ELR (cell line): ENCODE measurements around the gene SH2D5.
"Not testable (repeated sequence)": the region's sequence is repeated elsewhere in the genome, so short reads cannot be mapped to it uniquely, and the experiment has no call there.

Source experiments
- DNase-seq: peaks from one replicate; pipeline ENCODE4 v3.0.0-alpha.2; 2015; ENCODE audit warnings: low read depth

The SH2D5 gene

DNA sequence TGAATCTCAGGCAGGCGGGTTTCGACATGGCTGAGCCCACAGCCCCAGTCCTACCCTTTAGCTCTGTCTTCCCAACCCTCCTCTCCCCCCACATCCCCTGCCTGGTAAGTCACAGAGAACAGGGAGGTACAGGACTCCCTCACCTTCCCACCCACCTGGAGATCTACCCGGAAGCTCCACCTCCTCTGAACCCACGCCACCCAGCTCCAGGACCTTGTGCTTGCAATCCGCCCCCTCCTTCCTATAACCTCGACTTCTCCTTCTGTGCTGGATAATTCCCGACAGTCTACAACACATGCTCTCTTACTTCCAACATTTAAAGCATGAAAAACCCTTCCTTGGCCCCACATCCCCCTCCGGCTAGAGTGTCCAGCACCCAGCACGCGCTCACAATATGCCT is 37.0 kb downstream of the SH2D5 start:
- DNase-seq = no peak

DNA sequence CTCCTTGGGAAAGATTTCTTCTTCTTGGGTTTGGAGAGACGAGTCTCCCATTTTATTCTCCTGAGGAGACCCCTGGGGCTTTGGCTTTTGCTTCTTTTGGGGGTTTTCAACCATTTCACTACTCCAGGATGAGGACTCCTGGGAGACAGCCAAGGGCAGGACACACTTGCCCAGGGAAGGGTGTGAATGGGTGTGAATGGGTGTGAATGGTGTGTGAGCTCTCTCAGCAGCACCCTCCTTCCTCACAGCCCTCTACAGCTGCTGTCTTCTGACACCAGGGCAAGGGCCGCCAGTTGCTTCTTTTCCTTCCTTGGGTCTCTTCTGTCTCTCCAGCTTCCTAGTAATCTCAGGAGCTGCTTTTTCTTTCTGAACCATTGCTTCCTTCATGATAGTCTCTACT is 38.9 kb downstream of the SH2D5 start:
- no peak for DNase-seq

GRCh38 chr1:20691872-20692271 is 40.6 kb downstream of the SH2D5 start:
- no peak for DNase-seq

DNA sequence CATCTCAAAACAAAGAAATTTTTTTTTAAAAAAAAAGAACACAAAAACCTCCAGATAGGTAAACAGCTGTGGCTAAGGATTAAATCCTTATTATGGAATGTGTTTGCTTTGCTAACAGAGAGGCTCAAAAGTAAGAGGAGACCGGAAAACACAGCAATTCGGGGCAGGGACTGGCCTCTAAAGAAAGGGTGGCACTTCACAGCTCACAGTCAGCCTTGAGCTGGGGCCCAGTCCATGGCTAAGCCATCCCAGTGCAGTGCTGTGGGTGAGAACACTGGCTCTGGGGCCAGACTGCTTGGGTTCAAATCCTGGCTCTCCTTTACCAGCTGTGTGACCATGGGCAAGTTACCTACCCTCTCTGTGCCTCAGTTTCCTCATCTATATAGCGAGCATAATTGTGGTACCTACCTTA is 42.9 kb downstream of the SH2D5 start:
- DNase-seq = no peak

DNA sequence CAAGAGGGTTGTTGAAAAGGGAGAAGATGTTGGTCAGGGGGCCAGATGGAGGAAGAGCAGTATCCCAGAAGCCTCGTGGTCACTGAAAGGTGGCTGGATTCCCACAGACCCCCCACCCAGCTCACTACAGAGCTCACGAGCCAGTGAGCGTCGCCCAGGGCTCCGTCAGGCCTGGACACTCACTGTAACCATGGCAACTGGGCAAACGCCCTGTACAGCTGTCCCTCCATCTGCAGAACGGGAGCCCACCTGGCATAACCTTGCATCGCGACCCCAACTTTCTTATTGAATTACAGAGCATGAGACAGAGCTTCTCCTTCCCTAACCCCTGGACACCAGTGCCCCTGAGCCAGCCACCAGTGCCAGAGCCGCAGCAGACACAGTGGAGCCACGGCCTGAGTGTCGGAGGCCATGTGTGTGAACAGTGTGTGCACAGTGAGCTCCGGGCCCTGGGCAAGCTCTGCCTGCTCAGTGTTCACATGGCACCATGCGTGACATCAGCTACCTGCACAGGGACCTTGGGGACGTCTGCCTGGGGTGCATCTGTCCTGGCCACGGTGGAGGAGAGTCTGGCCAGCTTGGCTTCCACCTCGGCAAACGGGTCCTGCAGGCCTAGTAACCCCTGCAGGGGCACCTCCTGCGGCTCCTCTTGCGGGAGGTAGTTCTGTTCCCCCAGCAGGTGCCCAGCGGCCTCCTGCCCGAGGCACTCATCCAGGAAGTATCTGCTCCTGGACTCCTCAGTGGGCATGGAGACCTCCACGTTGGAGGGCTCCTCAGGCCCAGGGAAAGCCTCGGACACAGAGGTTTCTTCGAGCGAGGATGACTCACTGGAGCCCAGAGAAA is 45.4 kb downstream of the SH2D5 start:
- no peak for DNase-seq

- no peak for DNase-seq
Measured at GRCh38 chr1:20685741-20686140, 46.8 kb downstream of the SH2D5 start.

- no peak for DNase-seq
Measured at GRCh38 chr1:20685099-20685662, 47.3 kb downstream of the SH2D5 start.

- no peak for DNase-seq
Measured at GRCh38 chr1:20684651-20685050, 47.9 kb downstream of the SH2D5 start.

- DNase-seq = no peak
Measured at GRCh38 chr1:20684050-20684620, 48.4 kb downstream of the SH2D5 start.

GRCh38 chr1:20683614-20684013 is 48.9 kb downstream of the SH2D5 start:
- DNase-seq = no peak

- DNase-seq = no peak
Measured at GRCh38 chr1:20682571-20683236, 49.8 kb downstream of the SH2D5 start.

GRCh38 chr1:20681999-20682398 is 50.5 kb downstream of the SH2D5 start:
- DNase-seq = no peak

DNA sequence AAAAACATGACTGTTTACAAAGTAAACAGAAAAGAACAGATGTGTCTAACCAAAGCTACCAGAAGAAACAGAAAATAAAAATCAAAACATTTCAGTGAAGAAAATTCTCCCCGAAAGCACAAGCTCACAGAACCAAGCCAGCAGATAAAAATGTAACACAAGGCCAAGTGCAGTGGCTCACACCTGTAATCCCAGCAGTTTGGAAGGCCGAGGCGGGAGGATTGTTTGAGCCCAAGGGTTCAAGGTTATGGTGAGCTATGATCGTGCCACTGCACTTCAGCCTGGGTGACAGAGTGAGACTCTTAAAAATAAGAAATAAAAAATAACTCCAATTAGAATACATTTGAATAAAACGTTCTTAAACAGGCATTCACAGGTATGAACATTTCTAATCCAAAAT is 52.2 kb downstream of the SH2D5 start:
- DNase-seq = no peak

DNA sequence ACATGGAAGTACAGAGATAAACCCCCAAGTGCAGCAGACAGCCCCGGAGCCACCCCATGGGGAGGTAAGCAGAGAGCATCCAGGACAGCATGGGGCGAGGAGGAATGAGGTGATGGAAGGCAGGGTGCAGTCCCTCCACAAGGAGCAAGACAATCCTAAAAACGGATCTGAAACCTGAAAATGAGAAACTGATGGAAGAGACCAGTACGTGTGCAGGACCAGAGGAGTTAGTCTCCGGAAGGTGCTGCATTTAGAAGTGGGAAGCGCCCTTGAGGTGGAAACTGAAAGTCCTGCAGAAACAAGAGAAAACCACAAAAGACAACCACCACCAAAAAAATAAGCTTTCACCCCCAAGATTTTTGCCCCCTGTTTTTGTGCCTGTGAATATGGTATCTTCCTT is 53.9 kb downstream of the SH2D5 start:
- DNase-seq = no peak

GRCh38 chr1:20673626-20674025 is 58.9 kb downstream of the SH2D5 start:
- DNase-seq = not testable (repeated sequence)

DNA sequence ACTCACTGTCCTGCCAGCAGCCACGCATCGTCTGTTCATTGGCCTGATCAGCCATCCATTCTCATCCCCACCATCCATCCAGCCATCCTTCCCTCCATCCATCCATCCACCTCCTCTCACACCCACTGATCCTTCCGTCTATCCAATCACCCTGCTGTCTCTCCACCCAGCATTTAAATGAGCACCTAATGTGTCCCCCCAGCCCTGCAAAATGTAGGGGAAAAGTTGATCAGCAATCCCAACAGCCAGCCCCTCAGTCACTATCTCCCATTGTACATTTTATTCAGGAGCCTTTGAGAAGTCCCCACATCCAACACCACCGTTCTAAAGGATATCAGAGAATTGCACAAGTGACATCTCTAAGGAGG is 60.3 kb downstream of the SH2D5 start:
- no peak for DNase-seq

GRCh38 chr1:20670936-20671335 is 61.6 kb downstream of the SH2D5 start:
- no peak for DNase-seq
